Activated CD8-positive, alpha-beta memory T cell treated with anti-CD3 and anti-CD28 coated beads, Interleukin-2, amount 50 U/mL, for 48 hours (primary cell): ENCODE data around the gene EDEM1.
"Not testable (repeated sequence)": the region's sequence is repeated elsewhere in the genome, so short reads cannot be mapped to it uniquely, and the experiment has no call there.

Experiments
- DNase-seq: peaks from one replicate; pipeline ENCODE4 v3.0.0-alpha.2; 2020

Gene EDEM1

GRCh38 chr3:5238545-5238944 is 51.0 kb downstream of the EDEM1 start:
- no peak for DNase-seq

GRCh38 chr3:5239602-5240001 is 52.1 kb downstream of the EDEM1 start:
- DNase-seq: no peak

- DNase-seq: no peak
Measured at GRCh38 chr3:5240740-5241139, 53.2 kb downstream of the EDEM1 start.

- DNase-seq: not testable (repeated sequence)
Measured at GRCh38 chr3:5242785-5243184, 55.3 kb downstream of the EDEM1 start.

GRCh38 chr3:5245927-5246326 is 58.4 kb downstream of the EDEM1 start:
- no peak for DNase-seq

- no peak for DNase-seq
Measured at GRCh38 chr3:5248822-5249221, 61.3 kb downstream of the EDEM1 start.

GRCh38 chr3:5250467-5251195 is 63.1 kb downstream of the EDEM1 start:
- DNase-seq: no peak

- DNase-seq: no peak
Measured at GRCh38 chr3:5251196-5251583, 63.7 kb downstream of the EDEM1 start.

GRCh38 chr3:5252131-5252530 is 64.6 kb downstream of the EDEM1 start:
- no peak for DNase-seq

GRCh38 chr3:5254281-5255048 is 67.0 kb downstream of the EDEM1 start:
- DNase-seq: no peak

GRCh38 chr3:5255404-5256344 is 68.2 kb downstream of the EDEM1 start:
- no peak for DNase-seq

GRCh38 chr3:5258526-5258925 is 71.0 kb downstream of the EDEM1 start:
- no peak for DNase-seq

GRCh38 chr3:5260992-5261501 is 73.5 kb downstream of the EDEM1 start:
- DNase-seq: no peak

- DNase-seq: no peak
Measured at GRCh38 chr3:5262507-5262906, 75.0 kb downstream of the EDEM1 start.

- DNase-seq: no peak
Measured at GRCh38 chr3:5264093-5264600, 76.6 kb downstream of the EDEM1 start.

GRCh38 chr3:5264896-5265770 is 77.6 kb downstream of the EDEM1 start:
- no peak for DNase-seq

GRCh38 chr3:5267252-5267651 is 79.7 kb downstream of the EDEM1 start:
- no peak for DNase-seq

- DNase-seq: no peak
Measured at GRCh38 chr3:5267889-5268288, 80.4 kb downstream of the EDEM1 start.
